HepG2 (cell line): ENCODE measurements around the gene SHISA6.

Source experiments
- HDAC2 ChIP-seq: sonication (generic); formaldehyde crosslinking; IDR thresholded peaks from 2 replicates; pipeline ENCODE4 v1.4.0; 2020; ENCODE audit warnings: missing genetic modification reagents
- KDM3A ChIP-seq: IDR thresholded peaks from 2 replicates; pipeline ENCODE4 v1.6.1; 2018; ENCODE audit warnings: low read depth, missing compliant biosample characterization

DNA sequence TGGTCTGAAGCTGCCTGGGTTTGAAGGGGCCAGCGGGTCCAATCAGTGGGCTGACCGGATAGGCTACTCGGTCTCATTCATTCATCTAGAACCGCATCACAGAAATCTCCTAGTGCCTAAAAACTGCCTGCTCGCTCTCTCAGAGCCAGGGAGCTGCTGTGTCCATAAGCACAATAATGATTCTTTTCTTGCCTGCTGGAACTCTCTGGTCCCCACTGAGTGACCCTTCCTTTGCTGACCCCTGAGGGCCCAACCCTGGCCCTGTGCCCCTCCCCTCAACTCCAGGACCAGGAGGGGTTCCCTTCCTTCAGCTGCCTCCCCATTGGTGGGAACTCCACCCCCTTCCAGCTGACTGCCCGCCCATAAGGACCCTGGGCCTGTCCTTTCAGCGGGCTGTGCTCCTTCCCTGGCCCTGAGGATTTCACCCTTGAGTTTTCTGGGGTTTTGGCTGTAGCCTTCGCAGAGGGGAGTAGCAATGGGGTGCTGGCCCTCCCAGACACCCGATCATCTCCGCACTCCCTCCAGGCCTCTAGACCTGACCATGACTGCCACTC lies 317.7 kb downstream of the SHISA6 start:
- no peak for TF ChIP-seq HDAC2 (CRISPR knock-in tag)
- TF ChIP-seq KDM3A (CRISPR knock-in tag): no peak
